Osteoblast (primary cell): ENCODE data around the gene RPL37. TPM values are rescaled to one million over a fixed set of nuclear protein-coding genes. Genes with fewer than 3 reads are reported as not detected.
A peak's percentile ranks its signal among the peaks of the same experiment; 100 is the strongest.

ENCODE experiments used
- DNase-seq: peaks from one replicate; pipeline ENCODE4 v3.0.0; 2011; ENCODE audit warnings: low spot score, mixed read lengths; ENCODE audit not compliant: insufficient read length; ENCODE audit errors: missing footprints
- H2AFZ ChIP-seq: 2 replicates; pipeline ENCODE4 v1.6.0; 2011; ENCODE audit warnings: mild to moderate bottlenecking, low read length
- H3K27ac ChIP-seq: 2 replicates; pipeline ENCODE4 v1.5.1; 2011; ENCODE audit warnings: mild to moderate bottlenecking, low read depth, low read length, moderate library complexity
- H3K27me3 ChIP-seq: 2 replicates; pipeline ENCODE4 v1.6.0; 2012; ENCODE audit warnings: mild to moderate bottlenecking, control low read depth, inconsistent platforms, low read length, moderate library complexity; ENCODE audit not compliant: insufficient read depth
- H3K36me3 ChIP-seq: 2 replicates; pipeline ENCODE4 v1.5.1; 2011; ENCODE audit warnings: mild to moderate bottlenecking, low read length, control low read depth, moderate library complexity; ENCODE audit not compliant: insufficient read depth
- H3K4me1 ChIP-seq: 2 replicates; pipeline ENCODE4 v1.5.1; 2011; ENCODE audit warnings: mild to moderate bottlenecking, low read length, control low read depth, moderate library complexity; ENCODE audit not compliant: insufficient read depth
- H3K4me2 ChIP-seq: 2 replicates; pipeline ENCODE4 v1.6.0; 2011; ENCODE audit warnings: mild to moderate bottlenecking, low read length; ENCODE audit not compliant: insufficient read depth
- H3K4me3 ChIP-seq: fragments of 200-600 bp; sonication (generic); 3 replicates; pipeline ENCODE4 v1.5.1; 2012; ENCODE audit warnings: mild to moderate bottlenecking, low read length, inconsistent platforms; ENCODE audit not compliant: insufficient read depth
- H3K79me2 ChIP-seq: 2 replicates; pipeline ENCODE4 v1.6.0; 2012; ENCODE audit warnings: mild to moderate bottlenecking, low read length, control low read depth, inconsistent platforms; ENCODE audit not compliant: insufficient read depth
- H3K9me3 ChIP-seq: 2 replicates; pipeline ENCODE4 v1.5.1; 2011; ENCODE audit warnings: low read depth, low read length, control low read depth
- H4K20me1 ChIP-seq: 2 replicates; pipeline ENCODE4 v1.6.0; 2012; ENCODE audit warnings: mild to moderate bottlenecking, low read length, control low read depth; ENCODE audit not compliant: insufficient read depth
- CTCF ChIP-seq: IDR thresholded peaks from 2 replicates; pipeline ENCODE4 v1.5.1; 2011; ENCODE audit warnings: mild to moderate bottlenecking, low read depth, low read length, moderate library complexity; ENCODE audit errors: extremely low read depth
- small RNA-seq: library from RNA; depleted of rRNA; stranded (forward); fragments of <200 nt; gene quantifications from one replicate; pipeline ENCODE3, GENCODE V24; 2012
- total RNA-seq: library from RNA; depleted of rRNA; stranded (reverse); fragments of >200 nt; gene quantifications from 2 replicates; pipeline ENCODE4 v1.2.3, GENCODE V29; 2012

The RPL37 gene
- total RNA-seq, 1 donor, result 220 TPM

GRCh38 chr5:40778133-40778532 lies 56.9 kb downstream of the RPL37 start:
- Histone ChIP-seq H3K9me3 (no peaks in the 10 kb centered on the region), H3K4me1 (peaks cover 16% of the 10 kb centered on the region), H3K27me3 (no peaks in the 10 kb centered on the region), H3K4me2 (no peak overlapping the region), H3K4me3 (no peak overlapping the region), H4K20me1 (peaks cover 32% of the 10 kb centered on the region), H3K27ac (no peak overlapping the region), H3K79me2 (peaks cover 74% of the 10 kb centered on the region), H3K36me3 (peaks cover 29% of the 10 kb centered on the region), H2AFZ (no peak overlapping the region)
- DNase-seq, result no peak
- no peak for TF ChIP-seq CTCF

- Histone ChIP-seq H3K36me3 (peaks cover 33% of the 10 kb centered on the region), H3K4me3 (no peak overlapping the region), H3K27ac (no peak overlapping the region), H3K9me3 (no peaks in the 10 kb centered on the region), H3K4me1 (peaks cover 7% of the 10 kb centered on the region), H3K27me3 (no peaks in the 10 kb centered on the region), H2AFZ (no peak overlapping the region), H4K20me1 (peaks cover 18% of the 10 kb centered on the region), H3K4me2 (no peak overlapping the region), H3K79me2 (peaks cover 59% of the 10 kb centered on the region)
- DNase-seq, result no peak
- no peak for TF ChIP-seq CTCF
These were observed 58.4 kb downstream of the RPL37 start for GRCh38 chr5:40776658-40776977.

GRCh38 chr5:40775846-40776657 lies 59.0 kb downstream of the RPL37 start:
- H2AFZ ChIP-seq, result no peak overlapping the region
- peaks cover 53% of the 10 kb centered on the region for H3K79me2 ChIP-seq
- H3K27me3 ChIP-seq, result no peaks in the 10 kb centered on the region
- H3K27ac ChIP-seq, result peak overlapping the region; percentile 7
- no peak for DNase-seq
- peaks cover 5% of the 10 kb centered on the region for H3K4me1 ChIP-seq
- no peak overlapping the region for H3K4me2 ChIP-seq
- no peak for TF ChIP-seq CTCF
- peaks cover 13% of the 10 kb centered on the region for H4K20me1 ChIP-seq
- H3K36me3 ChIP-seq, result peaks cover 39% of the 10 kb centered on the region
- no peaks in the 10 kb centered on the region for H3K9me3 ChIP-seq
- H3K4me3 ChIP-seq, result no peak overlapping the region

Small RNAs within 50 kb of the gene (small RNA-seq; reads per million reads assigned to genes)
- gene RF00191 (not detected), gene SNORD72 (4.0 reads per million, percentile 84 among the genes with 10 or more reads in this experiment)

Other genes with a start within 250 kb of the RPL37 start
- 10.6 and 15.2 TPM in 2 replicates for gene PTGER4, start 155.3 kb downstream of the RPL37 start, total RNA-seq
- 13.8 and 14.5 TPM in 2 replicates for gene TTC33, start 79.3 kb downstream of the RPL37 start, total RNA-seq
- 95.5 and 110 TPM in 2 replicates for gene PRKAA1, start 36.8 kb downstream of the RPL37 start, total RNA-seq
- gene CARD6, start 6.1 kb upstream of the RPL37 start, total RNA-seq, result 19.5 and 24.8 TPM in 2 replicates
- 0.36 and 0.88 TPM in 2 replicates for gene C7, start 74.3 kb upstream of the RPL37 start, total RNA-seq
- gene MROH2B, start 236.1 kb upstream of the RPL37 start, total RNA-seq, result not detected in 2 replicates